Stimulated activated naive CD4-positive, alpha-beta T cell (primary cell): ENCODE measurements around the gene LDLRAD3.

Experiments used
- DNase-seq, 6 experiments: peaks; one replicate each; lab custom pipeline; 2025; lab: John Stamatoyannopoulos, UW

The LDLRAD3 gene

DNA sequence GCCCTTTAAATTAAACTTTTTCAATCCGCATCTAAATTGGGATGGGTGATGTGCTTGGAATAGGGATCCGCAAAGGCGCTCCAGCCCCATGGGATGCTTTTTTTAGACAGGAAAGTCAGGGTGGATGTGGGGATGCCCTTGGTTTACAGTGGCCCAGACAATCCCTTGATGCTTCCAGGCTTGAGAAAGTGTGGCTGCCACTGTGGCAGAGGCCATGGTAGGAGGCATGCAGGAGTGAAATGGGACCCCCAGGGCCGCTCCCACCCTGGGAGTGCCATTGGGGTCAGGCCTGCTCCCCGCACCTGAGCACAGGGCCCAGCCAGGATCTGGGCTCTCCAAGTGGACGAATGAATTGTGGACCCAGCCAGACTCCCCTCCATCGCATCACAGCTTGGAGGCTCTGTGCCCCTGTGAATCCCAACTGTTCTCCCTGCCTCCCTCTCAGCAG, 269.6 kb downstream of the LDLRAD3 start:
- DNase-seq = no peak

DNA sequence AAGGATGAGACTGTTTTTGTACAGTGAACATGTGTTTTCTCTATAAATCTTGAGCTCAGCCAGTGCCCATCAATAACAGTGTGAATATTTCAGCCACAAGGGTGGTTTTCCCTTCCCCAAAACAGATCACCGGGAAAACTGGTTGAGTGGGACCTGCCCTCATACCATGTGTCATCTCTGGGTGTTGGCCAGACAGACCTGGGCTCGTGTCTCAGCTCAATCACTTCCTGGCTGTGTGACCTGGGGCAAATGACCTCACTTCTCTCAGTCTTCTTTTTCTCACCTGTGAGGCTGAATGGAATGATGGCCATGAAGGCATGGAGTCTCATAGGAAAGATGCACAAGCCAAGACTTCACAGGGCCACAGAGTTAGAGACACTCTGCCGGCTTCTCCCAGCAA, 270.6 kb downstream of the LDLRAD3 start:
- DNase-seq = no peak

DNA sequence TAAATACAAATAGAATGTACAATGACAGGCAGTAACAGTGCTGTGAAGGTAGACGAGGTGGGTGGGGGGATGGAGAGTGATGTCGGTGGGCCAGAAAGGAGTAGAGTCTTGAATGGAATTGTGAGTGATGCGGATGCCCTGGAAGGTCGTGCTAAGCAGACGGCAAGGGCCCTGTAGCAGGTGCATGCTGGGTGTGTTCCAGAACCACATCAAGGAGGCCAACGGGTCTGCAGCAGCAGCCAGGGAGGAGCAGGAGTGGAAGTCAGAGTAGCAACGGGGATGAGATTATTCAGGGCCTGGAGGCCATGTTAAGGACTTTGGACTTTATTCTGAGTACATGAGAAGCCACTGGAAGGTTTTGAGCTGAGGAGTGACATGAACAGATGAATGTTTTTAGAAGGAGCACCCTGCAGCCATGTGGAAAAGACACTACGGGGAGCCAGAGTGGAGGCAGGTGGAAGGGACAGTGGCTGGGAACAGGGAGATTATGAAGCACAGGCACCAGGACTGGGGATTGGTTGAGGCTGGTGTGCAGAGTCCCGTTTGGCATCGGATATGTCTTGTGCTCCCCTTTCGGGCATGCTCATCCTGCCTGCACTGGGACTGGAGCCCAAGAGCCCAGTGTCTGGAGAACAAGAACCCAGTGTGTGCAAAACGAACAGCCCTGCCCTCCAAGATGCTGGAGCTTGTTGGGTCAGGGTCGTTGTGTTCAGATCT, 271.3 kb downstream of the LDLRAD3 start:
- no peak for DNase-seq

DNA sequence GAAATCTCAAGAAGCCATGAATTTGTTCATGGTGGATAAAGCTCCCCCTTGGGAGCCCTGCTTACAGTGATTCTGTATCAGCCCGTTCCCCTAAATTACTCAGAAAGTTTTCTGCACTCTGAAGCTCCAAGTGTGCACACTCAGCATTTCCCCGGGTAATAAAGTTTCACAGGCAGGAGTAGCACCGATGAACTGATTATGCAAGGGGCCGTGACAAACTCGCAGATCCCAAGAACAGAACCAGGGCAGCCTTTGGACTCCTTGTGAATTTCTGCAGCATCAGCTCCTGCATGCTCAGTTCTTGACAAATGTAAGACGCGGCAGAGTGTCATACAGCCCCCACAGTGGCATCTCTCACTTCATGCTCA, 271.8 kb downstream of the LDLRAD3 start:
- DNase-seq = no peak

DNA sequence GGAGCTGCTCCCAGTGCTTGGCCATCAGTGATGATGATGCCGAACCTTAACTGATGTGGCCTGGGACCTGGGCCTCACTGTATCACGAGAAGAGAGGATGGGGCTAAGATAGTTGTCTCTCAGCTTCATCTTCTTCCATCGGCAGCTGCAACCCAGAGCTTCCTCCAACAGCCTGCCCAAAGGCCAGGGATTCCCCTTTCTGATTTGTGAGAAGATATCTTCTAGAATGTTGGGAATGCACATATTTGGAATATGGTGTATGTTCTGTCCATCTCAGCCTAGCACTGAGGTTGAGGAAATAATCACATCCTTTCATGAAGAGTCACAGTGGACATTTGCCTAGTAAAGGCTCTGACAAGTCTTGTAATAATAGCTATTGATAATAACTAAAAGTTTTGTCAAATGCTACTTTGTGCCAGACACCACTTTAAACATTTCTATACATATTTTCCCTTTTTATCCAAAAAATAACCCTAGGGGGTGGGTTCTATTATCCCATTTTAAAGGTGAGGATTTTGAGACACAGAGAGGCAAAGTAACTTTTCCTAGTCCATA, 272.3 kb downstream of the LDLRAD3 start:
- no peak for DNase-seq

DNA sequence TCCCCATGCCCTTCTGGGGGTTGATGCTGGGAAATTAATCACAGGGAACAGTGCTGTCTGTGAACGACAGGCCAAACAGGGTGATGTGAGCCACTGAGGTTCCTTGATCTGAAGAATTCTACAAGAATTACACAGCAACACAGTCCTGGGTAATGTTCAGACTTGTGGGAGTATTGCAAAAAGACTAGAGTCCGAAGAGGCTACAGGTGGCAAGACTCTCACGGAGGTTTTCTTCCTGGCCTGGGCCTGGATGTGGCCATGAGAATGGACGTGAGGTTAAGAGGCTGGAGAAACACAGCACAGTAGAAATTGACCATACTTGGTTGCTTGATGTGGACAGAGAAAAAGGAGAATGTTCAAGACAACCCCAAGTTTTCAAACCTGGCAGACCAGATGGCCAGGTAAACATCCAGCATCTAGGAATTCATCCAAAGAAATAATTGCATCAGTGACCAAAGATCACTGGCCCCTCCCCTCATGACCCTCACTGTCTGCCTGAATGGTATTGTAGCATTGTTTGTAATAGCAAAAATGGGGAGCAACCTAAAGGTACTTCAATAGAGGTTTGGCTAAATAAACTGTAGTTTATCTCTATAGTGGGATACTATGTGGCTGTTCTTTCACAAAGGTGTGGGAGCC, 274.5 kb downstream of the LDLRAD3 start:
- DNase-seq = no peak

DNA sequence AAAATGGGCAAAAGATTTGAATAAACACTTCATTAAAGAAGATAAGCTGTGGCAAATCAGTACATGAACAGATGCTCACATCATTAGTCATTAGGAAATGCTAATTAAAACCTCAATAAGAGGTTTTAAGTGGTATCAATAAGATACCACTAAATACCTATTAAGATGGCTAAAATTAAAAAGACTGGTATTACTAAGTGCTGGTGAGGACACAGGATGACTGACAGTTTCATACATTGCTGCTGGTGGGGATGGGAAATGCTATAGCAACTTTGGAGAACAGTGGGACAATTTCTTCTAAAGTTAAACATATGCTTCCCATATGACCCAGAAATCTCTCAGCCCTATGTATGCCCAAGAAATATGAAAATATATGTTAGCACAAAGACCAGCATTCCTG, 276.1 kb downstream of the LDLRAD3 start:
- DNase-seq = no peak

DNA sequence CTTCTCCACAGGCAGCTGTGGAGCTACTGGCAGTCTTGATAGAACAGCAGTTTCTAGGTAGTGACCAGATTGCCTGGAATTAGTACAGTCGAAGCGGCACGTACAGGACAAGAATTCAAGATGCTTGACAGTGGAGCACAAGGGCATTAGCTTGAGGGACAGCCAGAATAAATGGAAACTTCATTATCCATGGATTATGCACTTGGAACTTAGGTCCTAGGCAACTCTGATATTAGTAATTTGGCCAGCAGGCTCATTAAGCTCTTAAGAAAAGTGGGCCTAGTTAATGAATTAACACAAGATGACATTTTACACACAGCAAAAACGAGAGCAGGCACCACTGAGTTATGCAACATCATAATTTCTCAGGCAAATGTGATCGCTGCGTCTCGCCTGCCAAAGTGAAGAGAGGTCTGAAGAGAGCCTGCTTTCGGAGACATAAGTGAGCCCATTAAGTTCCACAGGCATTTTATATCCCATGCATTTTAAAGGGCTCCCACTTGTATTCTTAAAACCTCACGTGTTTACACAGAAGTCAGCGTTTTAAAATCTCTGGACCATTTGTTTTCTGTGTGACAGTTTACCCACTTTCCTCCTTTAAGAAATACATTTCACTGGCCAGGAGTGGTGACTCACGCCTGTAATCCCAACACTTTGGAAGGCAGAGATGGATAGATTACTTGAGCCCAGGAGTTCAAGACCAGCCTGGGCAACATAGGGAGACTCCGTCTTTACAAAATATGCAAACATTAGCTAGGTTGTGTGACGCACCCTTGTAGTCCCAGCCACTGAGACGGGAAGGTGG, 279.2 kb downstream of the LDLRAD3 start:
- no peak for DNase-seq

DNA sequence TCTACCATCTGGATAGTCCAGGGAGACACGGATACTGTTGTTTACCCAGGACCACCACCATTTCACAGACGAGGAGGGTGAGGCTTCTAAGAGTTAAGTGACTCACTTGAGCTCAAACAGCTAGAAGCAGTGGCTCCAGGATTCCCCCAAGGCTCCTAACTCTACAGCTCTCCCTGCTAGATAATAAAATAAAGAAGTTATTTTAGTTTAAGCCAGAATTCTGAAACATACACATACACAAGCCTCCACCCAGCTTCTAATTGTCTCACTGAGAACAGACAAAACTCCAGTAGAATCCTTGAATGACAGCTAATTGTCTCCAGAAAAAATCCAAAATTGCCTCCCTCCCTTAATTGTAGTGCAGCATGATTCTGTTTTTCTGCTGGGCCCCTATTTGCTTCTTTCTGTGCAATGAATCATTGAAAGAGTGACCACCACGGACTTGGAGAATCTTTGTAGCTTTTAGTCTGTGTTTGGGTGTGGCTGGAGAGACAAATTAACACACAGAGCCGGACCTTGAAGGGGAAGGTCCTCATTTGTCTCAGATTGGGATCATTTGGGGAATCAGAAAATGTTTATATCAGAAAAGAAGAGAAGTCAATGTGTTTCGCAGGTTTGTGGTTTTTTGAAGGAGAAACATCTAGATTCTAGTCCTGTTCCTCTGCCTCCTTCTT, 280.5 kb downstream of the LDLRAD3 start:
- DNase-seq = no peak

DNA sequence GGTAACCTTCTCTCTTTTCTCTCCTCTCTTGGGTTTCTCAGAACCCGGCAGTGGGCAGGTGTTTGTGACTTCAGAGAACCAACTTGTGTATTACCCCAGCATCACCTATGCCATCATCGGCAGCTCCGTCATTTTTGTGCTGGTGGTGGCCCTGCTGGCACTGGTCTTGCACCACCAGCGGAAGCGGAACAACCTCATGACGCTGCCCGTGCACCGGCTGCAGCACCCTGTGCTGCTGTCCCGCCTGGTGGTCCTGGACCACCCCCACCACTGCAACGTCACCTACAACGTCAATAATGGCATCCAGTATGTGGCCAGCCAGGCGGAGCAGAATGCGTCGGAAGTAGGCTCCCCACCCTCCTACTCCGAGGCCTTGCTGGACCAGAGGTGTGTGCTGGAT, 283.2 kb downstream of the LDLRAD3 start:
- no peak for DNase-seq

DNA sequence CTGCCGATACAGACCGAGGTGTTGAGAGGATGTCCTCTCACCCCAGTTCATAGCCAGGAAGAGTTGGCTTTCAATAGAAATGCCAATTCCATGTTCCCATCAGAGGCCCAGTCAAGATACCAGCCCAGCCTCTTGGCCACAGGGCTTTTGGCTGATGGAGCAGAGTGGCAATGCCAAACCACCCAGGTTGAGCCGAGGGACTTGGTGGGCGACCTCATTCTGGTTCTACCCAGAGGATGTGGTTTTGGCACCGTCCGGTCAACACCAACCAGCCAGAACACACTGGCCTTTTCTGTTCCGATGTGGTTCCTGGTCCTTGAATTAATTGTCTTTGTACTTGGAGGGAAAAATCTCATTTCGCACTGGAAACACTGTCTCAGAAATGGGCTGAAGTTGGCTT, 284.8 kb downstream of the LDLRAD3 start:
- no peak for DNase-seq

DNA sequence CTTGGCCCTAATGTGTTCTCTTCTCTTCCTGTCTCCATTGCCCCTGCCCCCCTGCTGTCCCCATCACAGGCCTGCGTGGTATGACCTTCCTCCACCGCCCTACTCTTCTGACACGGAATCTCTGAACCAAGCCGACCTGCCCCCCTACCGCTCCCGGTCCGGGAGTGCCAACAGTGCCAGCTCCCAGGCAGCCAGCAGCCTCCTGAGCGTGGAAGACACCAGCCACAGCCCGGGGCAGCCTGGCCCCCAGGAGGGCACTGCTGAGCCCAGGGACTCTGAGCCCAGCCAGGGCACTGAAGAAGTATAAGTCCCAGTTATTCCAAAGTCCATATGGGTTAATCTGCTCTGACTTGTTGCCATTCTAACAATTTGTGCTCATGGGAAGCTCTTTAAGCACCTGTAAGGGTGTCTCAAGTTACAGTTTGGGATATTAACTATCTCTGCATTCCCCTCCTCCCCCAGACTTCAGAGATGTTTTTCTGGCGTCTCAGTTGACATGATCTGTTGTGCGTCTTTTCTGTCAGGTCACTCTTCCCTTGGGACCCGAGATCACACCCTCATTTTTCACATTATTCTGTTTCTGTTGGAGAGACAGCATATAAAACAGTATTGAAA, 285.3 kb downstream of the LDLRAD3 start:
- DNase-seq = no peak

DNA sequence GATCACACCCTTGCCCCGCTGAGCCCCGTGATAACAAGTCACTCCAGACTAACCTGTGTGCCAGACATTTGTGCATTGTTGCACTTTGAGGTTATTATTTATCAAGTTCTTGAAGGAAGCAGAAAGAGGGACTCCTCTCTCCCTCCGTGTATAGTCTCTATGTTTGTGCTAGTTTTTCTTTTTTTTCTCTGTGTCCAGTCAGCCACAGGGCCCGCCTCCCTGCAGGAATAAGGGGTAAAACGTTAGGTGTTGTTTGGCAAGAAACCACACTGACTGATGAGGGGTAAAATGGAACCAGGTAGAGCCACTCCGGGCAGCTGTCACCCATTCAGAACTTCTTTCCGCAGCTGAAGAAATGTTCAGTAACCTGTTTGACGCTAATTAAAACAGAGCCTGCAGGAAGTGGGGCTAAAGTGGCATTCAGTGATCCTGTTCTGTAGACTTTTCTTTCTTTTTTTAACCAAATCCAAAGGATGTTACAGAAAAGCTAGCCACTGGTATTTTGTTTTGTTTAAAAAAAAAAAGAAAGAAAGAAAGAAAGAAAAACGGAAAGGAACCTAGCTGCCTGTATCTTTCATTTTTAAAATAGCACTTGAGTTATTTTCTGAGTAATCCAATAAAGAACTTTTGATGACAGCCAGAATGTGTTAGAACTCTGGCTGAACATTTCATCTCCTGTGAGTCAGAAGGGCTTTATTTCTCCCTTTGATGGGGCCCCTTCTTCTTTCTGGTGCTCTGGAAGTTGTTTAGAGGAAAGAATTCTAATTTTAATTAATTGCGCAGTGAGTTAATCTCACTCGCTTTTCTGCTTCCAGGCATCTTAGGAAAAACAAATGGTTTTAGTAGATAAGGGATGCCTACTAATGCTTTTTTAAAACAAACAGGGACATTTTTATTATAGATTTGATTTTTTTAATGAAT, 287.2 kb downstream of the LDLRAD3 start:
- no peak for DNase-seq

DNA sequence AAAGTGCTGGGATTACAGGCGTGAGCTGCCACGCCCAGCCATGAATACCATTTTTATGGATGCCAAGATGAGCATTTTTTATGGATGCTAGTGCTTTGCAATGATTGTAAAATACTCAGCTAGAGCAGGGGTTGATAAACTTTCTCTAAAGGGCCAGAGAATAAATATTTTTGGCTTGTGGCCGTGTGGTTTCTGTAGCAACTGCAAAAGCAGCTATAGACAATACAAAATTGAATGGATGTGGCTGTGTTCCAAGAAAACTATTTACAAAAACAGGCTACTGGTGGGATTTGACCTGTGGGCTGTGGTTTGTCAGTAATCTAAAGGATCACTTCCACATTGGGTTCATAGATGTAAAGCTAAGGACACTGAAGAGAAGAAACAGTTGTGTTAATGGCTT, 289.3 kb downstream of the LDLRAD3 start:
- no peak for DNase-seq

DNA sequence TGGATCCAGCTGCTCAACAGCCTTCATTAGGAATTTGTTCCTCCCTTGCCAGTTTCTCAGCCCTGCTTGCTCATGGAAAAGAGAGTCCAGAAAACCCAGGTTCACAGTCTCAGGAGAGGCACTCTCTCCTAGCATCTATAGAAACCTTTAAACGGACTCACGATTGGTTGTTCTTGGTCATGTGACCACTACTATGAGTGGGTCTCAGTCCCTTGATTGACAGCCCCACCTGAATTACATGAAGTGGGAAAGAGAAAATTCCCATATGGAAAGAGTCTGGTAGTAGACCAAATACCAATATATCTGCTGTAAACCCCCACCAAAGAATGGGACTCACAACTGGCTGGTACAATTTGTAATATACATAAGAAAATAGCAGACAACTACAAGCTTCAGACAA, 291.0 kb downstream of the LDLRAD3 start:
- no peak for DNase-seq

DNA sequence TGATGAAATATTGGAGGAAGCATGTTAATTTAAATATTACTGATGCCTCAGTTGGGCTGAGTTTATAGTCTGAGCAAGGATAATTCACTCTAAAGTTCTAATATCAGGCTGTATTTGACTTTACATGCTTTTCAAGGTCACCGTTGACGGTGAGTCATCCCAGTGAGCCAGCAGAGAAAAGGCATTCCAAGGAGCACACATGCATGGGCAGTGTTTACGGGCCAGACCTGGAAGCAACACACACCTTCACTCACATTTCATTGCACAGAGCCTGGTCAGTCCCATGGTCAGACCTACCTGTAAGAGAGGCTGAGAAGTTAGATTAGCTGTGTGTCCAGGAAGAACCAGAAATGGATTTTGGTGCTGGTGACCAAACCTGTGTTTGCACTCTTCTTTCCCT, 291.9 kb downstream of the LDLRAD3 start:
- no peak for DNase-seq

DNA sequence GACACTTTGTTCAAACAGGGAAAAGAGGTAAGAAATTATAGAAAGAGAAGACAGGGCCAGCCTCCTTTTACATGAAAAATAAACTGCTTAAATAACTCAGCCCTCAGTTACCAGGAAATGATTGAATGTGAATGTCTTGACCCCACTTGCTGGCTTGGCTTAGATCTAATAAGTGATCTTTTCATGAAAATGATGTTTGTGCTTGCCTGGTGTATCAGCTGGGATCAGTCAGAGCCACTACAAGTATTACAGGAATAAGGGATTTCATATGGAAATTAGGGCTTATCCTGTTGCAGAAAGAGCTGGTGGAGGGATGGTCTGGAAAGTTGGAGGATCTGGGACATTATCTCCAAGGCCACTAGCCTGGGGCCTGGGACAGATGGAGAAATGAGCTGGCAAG, 293.5 kb downstream of the LDLRAD3 start:
- DNase-seq = no peak

DNA sequence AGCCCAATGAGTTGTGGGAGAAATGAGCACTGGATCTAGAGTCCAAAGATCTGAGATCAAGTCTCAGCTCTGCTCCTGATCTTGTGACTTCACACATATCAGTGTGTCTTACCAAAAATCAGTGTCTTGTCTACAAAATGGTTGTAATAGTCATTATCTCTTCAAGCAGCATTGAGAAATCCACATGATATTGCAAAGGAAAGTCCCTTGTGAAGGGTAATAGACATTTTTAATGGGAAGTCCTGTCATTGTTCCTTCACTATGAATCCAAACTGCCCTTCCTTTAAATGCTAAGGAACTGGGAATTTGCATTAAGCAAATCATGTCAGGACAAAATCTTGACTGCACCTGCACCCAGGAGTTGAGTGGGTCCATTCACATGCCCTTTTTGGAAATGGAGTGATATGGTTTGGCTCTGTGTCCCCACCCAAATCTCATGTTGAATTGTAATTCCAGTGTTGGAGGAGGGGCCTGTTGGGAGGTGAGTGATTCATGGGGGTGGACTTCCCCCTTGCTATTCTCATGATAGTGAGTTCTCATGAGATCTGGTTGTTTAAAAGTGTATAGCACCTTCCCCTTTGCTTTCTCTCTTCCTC, 294.3 kb downstream of the LDLRAD3 start:
- DNase-seq = no peak

DNA sequence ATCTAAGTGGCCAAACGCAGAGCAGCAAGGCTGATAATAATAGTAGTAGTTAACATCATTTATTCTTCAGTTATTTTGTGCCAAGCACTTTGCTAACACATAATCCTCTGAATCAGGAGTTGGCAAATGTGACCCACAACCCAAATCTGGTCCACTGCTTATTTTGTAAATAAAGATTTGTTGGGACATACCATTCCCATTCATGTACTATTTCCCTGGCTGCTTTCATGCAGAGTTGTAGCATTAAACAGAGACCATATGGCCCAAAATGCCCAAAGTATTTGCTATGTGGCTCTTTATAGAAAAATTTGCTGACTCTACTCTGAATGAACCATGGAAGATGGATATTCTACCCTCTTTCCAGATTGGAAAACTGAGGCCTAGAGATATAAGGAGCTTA, 295.0 kb downstream of the LDLRAD3 start:
- DNase-seq = no peak

DNA sequence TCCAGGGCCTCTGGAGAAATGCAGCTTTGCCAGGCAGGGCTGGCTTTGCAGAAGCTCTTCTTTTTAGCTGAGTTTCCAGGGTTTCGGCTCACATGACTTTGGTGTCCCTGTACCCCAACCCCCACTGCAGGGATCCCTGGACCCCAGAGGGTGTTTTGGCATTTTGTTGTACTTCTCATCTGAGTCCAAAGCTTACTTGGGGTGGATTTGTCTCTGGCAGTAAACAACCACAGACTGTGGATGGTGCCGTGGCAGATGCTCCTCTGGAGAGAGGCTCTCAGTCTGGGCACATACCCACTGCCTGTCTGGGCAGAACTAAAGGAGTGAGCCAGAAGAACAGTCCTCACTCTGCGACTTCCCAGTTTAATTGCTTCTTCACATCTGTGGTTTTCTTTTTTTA, 295.8 kb downstream of the LDLRAD3 start:
- DNase-seq = no peak
